NCI-H526 treated with DMSO at 0.1 percent for 48 hours (cell line): Measurements from ENCODE around the gene FAM200B.

Experiments
- DNase-seq: peaks from one replicate; lab custom pipeline; 2025; lab: John Stamatoyannopoulos, UW

Gene FAM200B

GRCh38 chr4:15681372-15682241, at the start of gene FAM200B:
Gene FAM200B (plus strand): TSS chr4:15681827. CDS start chr4:15686978, 5,151 bp downstream.
- peak; percentile 93 for DNase-seq

- DNase-seq: no peak
These were observed 44.8 kb upstream of the FAM200B start for GRCh38 chr4:15636818-15637217.

DNA sequence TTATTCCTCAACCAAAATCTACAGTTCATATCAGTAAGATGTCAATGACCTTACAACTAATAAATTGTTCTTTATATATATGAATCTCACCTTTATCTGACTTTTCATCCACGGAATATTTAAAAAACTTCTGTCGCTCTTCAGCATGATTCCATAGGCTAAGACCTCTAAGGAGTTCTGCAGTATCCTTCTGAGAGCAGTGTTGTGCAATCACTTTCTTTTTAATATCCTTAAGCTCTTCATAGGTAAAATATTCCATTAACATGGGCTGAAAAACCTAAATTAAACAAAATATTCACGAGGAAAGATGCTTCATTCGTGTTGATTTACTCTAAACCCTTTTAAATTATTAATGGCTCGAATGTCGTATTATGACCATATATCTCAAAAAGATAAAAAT, 43.2 kb upstream of the FAM200B start:
- DNase-seq: no peak

DNA sequence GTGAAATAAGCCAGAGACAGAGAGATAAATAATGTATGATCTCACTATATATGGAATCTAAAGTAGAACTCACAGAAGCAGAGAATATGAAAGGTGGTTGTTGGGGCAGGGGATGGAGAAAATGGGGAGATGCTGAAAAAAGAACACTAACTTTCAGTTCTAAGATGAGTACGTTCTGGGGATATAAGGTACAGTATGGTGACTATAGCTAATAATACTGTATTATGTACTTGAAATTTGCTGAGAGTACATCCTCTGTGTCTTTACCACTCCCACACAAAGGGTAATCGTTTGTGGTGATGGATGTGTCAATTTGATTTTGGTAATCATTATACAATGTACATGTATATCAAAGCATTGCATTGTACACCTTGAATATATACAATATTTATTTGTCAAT, 33.0 kb upstream of the FAM200B start:
- no peak for DNase-seq

DNA sequence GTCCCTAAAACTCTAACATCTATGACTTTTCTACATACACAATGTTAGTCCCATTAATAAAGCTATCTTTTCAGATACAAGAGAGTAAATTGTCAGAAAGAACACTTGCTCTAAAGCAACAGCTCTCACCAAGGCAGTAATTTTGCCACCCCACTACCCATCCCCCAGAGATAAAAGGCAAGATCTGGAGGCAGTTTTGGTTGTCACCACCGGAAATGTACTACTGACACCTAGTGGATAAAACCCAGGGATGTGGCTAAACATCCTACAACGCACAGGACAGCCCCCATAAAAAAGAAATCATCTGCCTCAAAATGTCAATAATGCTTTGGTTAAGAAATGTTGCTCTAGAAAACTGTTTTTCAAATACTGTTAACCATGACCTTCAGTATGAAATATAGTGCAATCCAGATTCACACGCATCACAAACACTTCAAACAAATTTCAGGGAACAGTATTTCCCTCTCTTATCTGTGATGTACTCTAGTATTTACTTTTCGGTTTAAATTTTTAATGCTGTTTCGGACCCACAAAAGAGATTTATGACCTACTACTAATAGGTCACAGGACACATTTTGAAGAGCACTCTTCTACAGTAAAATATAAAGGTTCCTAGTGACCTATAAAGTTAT, 31.6 kb upstream of the FAM200B start:
- peak; percentile 13 for DNase-seq

GRCh38 chr4:15651676-15652075, 30.0 kb upstream of the FAM200B start:
- no peak for DNase-seq

DNA sequence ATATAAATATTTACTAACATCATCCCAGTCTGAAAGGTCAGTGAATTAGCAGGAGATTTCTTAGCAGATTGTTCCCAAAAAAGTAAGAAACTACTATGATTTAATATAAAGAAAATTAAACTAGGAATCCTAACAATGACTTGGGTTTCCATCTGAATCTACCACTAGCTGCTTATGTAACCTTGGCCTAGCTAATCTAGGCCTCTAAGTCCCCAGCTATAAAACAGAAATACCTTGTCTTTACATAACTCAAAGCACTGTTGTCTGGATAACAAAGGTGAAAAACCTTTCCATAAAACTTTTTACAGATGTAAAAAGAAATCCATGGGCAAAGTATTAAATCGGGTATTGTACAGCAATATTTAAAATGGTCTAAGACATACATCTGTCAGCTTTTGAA, 29.4 kb upstream of the FAM200B start:
- no peak for DNase-seq

DNA sequence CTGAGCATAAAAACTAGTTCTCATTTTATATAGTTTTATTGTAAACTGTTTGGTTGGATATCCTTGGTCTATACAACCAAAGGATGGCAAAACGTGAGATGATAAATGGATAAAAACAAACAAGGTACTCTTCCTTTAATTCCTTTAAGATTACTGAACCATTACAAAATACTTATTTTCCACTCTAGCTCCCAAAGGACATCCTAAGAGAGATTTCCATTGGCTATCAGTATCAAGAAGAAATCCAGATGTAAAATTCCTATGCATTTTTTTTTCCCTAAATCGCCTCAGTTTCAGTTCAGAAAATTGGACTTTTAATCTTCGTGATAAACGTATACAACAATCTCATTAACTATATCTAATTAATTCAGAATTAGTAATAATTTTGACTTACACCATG, 28.8 kb upstream of the FAM200B start:
- DNase-seq: no peak

DNA sequence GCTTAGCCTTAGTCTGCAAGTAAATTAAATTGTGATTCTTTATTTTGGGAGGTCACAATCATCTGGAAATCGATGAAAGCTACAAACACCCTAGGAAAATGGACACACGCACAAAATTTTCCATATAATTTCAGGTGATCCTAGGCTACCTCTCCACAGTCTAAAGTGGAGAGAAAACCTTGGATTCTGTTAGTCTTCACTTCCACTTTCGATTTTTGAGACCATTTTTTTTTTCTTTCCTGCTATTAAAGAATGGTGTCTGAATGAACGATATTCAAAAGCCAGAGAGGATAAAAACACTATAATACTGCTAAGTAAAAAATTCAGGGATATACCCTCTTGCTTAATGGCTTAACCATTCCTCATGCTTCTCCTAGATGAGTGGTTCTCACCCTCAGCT, 28.2 kb upstream of the FAM200B start:
- no peak for DNase-seq

GRCh38 chr4:15653864-15654592, 27.6 kb upstream of the FAM200B start:
- DNase-seq: no peak

DNA sequence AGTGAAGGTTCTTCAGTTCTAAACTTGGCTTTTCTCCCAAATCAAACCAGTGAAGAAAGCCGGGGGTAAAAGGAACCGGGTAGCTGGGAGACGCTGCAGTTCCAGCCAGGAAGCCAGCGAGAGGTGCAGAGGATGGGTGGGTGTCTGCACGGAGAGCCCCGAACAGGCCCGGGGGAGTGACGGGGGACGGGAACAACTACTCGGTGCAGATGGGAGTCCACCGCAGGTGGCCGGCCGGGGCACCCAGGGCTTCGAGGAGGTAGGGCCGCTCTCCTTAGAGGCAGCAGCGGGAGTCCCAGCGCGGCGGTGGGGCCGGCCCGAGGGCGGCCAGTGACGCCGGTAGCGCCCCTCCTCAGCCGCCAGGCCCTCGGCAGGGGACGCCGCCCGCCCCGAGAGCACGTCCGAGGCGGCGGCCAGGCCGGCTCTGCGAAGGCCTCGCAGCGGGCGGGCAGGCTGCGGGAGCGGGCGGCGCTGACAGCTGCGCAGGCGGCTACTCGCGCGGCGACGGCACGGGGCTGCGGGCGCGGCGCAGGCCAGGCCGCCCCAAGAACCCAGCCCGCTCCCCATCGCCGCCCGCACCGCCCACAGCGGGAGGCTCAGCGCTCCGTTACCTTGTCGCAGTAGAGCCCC, 26.9 kb upstream of the FAM200B start:
- no peak for DNase-seq

GRCh38 chr4:15655223-15656037, 26.2 kb upstream of the FAM200B start, which contains the start of gene FBXL5:
Gene FBXL5 (minus strand): TSS chr4:15655357. CDS start chr4:15655287, 70 bp downstream.
- DNase-seq: peak; percentile 62

- no peak for DNase-seq
These were observed 25.6 kb upstream of the FAM200B start for GRCh38 chr4:15656038-15656470.

GRCh38 chr4:15657366-15657765, 24.3 kb upstream of the FAM200B start:
- DNase-seq: no peak

DNA sequence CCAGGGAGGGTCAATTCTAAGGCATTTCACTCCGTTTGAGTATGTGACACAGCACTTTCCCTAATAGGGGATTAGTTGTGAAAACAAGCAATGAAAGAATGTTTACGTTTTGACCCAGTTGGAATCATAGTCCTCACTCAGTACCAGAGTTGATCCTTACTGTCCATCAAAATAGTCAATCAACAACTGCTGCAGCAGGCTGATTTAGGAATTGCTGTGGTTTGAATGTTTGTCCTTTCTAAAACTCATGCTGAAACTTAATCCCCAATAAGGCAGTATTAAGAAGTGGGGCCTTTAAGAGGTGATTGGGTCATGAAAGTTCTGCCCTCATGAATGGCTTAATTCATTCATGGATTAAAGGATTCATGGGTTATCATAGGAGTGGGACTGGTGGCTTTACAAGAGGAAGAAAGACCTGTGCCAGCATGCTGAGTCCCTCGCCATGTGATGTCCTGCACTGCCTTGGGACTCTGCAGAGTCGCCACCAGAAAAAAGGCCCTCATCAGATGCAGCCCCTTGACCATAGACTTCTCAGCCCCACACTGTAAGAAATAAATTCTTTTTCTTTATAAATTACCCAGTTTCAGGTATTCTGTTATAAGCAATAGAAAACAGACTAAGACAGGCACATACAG, 23.4 kb upstream of the FAM200B start:
- DNase-seq: no peak

DNA sequence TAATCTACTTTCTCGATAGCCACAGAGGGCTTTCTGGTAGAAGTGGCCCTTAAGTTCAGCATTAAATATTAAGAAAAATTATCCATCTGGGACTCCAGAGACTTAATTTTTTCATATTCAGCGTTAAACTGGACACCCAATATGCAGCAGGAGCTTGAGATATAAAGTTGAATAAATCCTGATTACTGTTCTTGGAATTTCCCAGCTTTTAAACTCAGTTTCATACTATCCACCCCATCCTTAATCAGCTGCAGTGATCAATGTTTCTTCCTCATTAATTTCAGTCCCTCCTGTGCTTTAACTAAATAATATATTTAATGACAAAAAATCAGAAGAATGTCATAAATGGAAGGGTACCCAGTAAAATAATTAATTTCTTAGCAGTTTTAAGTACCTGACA, 22.8 kb upstream of the FAM200B start:
- DNase-seq: no peak

DNA sequence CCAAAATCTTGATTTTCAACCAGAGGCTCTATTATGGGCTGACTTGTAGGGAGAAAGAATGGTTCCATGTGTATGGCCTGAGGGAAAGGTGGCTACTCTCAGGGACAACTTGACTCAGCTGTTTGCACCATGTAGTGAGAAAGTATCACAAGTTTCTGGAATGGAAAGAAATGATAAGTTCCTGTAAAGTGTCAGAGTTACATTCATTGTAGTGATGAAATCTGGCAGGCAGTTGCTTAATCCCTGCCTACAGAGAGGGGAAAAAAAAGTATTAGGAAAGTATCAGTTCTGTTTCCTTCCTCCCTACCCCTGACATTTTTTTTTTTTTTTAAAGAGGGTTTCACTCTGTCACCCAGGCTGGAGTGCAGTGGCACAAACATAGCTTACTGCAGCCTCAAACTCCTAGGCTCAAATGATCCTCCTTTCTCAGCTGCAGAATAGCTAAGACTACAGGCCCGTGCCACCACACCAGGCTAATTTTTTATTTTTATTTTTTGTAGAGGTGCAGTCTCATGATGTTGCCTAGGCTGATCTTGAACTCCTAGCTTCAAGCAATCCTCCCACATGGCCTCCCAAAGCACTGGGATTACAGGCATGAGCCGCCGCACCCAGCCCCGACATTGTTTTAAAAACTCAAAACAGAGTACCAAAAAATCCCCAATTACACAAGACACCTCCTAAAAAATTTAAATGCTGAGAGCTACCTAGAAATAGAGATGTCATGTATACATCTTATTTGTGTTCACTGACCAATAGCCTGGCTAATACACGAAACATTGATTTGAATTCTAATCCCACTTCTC, 21.7 kb upstream of the FAM200B start:
- DNase-seq: no peak

DNA sequence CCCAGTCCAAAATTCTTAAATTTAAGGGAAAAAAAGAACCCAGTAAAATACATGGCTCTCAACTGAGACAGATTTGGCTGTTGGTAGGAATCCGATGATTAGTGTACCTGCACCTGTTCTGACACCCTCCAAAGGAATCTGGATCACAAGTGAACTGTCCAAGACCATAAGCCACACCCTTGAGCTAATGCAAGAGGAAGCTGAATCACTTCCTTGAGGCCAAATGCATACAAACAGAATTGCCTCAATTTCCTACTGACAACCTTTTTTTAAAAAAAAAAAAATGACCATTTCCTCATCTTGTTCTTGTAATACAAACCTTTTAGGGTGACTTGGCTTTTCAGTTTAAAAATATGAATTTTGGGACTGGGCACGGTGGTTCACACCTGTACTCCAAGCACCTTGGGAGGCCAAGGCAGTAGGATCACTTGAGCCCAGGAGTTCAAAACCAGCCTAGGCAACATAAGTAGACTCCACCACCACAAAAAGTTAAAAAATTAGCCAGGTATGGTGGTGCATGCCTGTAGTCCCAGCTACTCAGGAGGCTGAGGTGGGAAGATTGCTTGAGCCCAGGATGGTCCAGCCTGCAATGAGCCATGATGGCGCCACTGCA, 15.8 kb upstream of the FAM200B start:
- DNase-seq: no peak

- DNase-seq: no peak
These were observed 14.6 kb upstream of the FAM200B start for GRCh38 chr4:15667006-15667405.
